ENCODE measurements around the gene CEMP1. TPM values are rescaled to one million over a fixed set of nuclear protein-coding genes. Genes with fewer than 3 reads are reported as not detected.
A peak's percentile ranks its signal among the peaks of the same experiment; 100 is the strongest.

CEMP1 gene
- total and polyA plus RNA-seq, 9 donors = 0.04 to 3.2 (median 1.3) TPM

GRCh38 chr16:2529961-2530628, 1.1 kb downstream of the CEMP1 start:
- no peak for DNase-seq
- 83% methylated on average over 13 of the region's 15 CpGs for WGBS (ENCODE audit: insufficient coverage)
- peaks cover 40% of the 10 kb centered on the region for H3K36me3 ChIP-seq (ENCODE audit: control insufficient read depth, insufficient read depth, low read length)

GRCh38 chr16:2529061-2529931, 1.9 kb downstream of the CEMP1 start:
- WGBS (ENCODE audit: insufficient coverage) = 83% methylated on average over 29 of the region's 32 CpGs
- DNase-seq = no peak
- Histone ChIP-seq H3K27me3 (ENCODE audit: control insufficient read depth, insufficient read depth, low read length) (no peaks in the 10 kb centered on the region), H3K36me3 (ENCODE audit: control insufficient read depth, insufficient read depth, low read length) (peaks cover 48% of the 10 kb centered on the region), H3K4me3 (ENCODE audit: low read length) (no peak overlapping the region), H3K9me3 (replicated peaks; ENCODE audit: control insufficient read depth, low read depth, low read length) (no peaks in the 10 kb centered on the region), H3K4me1 (ENCODE audit: control insufficient read depth, insufficient read depth, low read length) (peaks cover 19% of the 10 kb centered on the region), H3K27ac (ENCODE audit: low read length) (no peak overlapping the region)

More at GRCh38 chr16:2529961-2530628, 1.1 kb downstream of the CEMP1 start:
- no peak overlapping the region for H3K27ac ChIP-seq (ENCODE audit: low read length)
- H3K27me3 ChIP-seq (ENCODE audit: control insufficient read depth, insufficient read depth, low read length) = no peaks in the 10 kb centered on the region
- H3K4me1 ChIP-seq (ENCODE audit: control insufficient read depth, insufficient read depth, low read length) = peaks cover 19% of the 10 kb centered on the region
- no peak overlapping the region for H3K4me3 ChIP-seq (ENCODE audit: low read length)
- no peaks in the 10 kb centered on the region for H3K9me3 ChIP-seq (replicated peaks; ENCODE audit: control insufficient read depth, low read depth, low read length)

- Histone ChIP-seq H3K36me3 (ENCODE audit: control insufficient read depth, insufficient read depth, low read length) (peaks cover 57% of the 10 kb centered on the region), H3K9me3 (replicated peaks; ENCODE audit: control insufficient read depth, low read depth, low read length) (no peaks in the 10 kb centered on the region), H3K27ac (ENCODE audit: low read length) (no peak overlapping the region), H3K4me3 (ENCODE audit: low read length) (no peak overlapping the region), H3K4me1 (ENCODE audit: control insufficient read depth, insufficient read depth, low read length) (peaks cover 19% of the 10 kb centered on the region), H3K27me3 (ENCODE audit: control insufficient read depth, insufficient read depth, low read length) (no peaks in the 10 kb centered on the region)
- no peak for DNase-seq
- 93% methylated on average over 36 of the region's 36 CpGs for WGBS (ENCODE audit: insufficient coverage)
Measured at GRCh38 chr16:2528161-2529060, 2.8 kb downstream of the CEMP1 start.

GRCh38 chr16:2527784-2528100, 3.5 kb downstream of the CEMP1 start:
- H3K36me3 ChIP-seq (ENCODE audit: control insufficient read depth, insufficient read depth, low read length) = peaks cover 63% of the 10 kb centered on the region
- no peak overlapping the region for H3K4me3 ChIP-seq (ENCODE audit: low read length)
- H3K4me1 ChIP-seq (ENCODE audit: control insufficient read depth, insufficient read depth, low read length) = peaks cover 14% of the 10 kb centered on the region
- WGBS (ENCODE audit: insufficient coverage) = 95% methylated on average over 17 of the region's 24 CpGs
- H3K9me3 ChIP-seq (replicated peaks; ENCODE audit: control insufficient read depth, low read depth, low read length) = no peaks in the 10 kb centered on the region
- DNase-seq = no peak
- no peak overlapping the region for H3K27ac ChIP-seq (ENCODE audit: low read length)
- H3K27me3 ChIP-seq (ENCODE audit: control insufficient read depth, insufficient read depth, low read length) = no peaks in the 10 kb centered on the region

- no peaks in the 10 kb centered on the region for H3K27me3 ChIP-seq (ENCODE audit: control insufficient read depth, insufficient read depth, low read length)
- no peak overlapping the region for H3K27ac ChIP-seq (ENCODE audit: low read length)
- 83% methylated on average over 8 of the region's 12 CpGs for WGBS (ENCODE audit: insufficient coverage)
- no peaks in the 10 kb centered on the region for H3K9me3 ChIP-seq (replicated peaks; ENCODE audit: control insufficient read depth, low read depth, low read length)
- peaks cover 10% of the 10 kb centered on the region for H3K4me1 ChIP-seq (ENCODE audit: control insufficient read depth, insufficient read depth, low read length)
- H3K36me3 ChIP-seq (ENCODE audit: control insufficient read depth, insufficient read depth, low read length) = peaks cover 63% of the 10 kb centered on the region
- H3K4me3 ChIP-seq (ENCODE audit: low read length) = no peak overlapping the region
- no peak for DNase-seq
Measured at GRCh38 chr16:2527071-2527783, 4.0 kb downstream of the CEMP1 start.

- 89% methylated on average over 8 of the region's 8 CpGs for WGBS (ENCODE audit: insufficient coverage)
- Histone ChIP-seq H3K9me3 (replicated peaks; ENCODE audit: control insufficient read depth, low read depth, low read length) (no peaks in the 10 kb centered on the region), H3K36me3 (ENCODE audit: control insufficient read depth, insufficient read depth, low read length) (peaks cover 65% of the 10 kb centered on the region), H3K4me1 (ENCODE audit: control insufficient read depth, insufficient read depth, low read length) (peaks cover 7% of the 10 kb centered on the region), H3K4me3 (ENCODE audit: low read length) (no peak overlapping the region), H3K27ac (ENCODE audit: low read length) (no peak overlapping the region), H3K27me3 (ENCODE audit: control insufficient read depth, insufficient read depth, low read length) (no peaks in the 10 kb centered on the region)
- no peak for DNase-seq
Measured at GRCh38 chr16:2526135-2526534, 5.1 kb downstream of the CEMP1 start.

GRCh38 chr16:2524339-2524938, 6.8 kb downstream of the CEMP1 start:
- Histone ChIP-seq H3K27ac (ENCODE audit: low read length) (no peak overlapping the region), H3K9me3 (replicated peaks; ENCODE audit: control insufficient read depth, low read depth, low read length) (no peaks in the 10 kb centered on the region), H3K27me3 (ENCODE audit: control insufficient read depth, insufficient read depth, low read length) (no peaks in the 10 kb centered on the region), H3K4me3 (ENCODE audit: low read length) (no peak overlapping the region), H3K4me1 (ENCODE audit: control insufficient read depth, insufficient read depth, low read length) (peaks cover 14% of the 10 kb centered on the region), H3K36me3 (ENCODE audit: control insufficient read depth, insufficient read depth, low read length) (peaks cover 63% of the 10 kb centered on the region)
- DNase-seq = no peak
- 93% methylated on average over 7 of the region's 9 CpGs for WGBS (ENCODE audit: insufficient coverage)

DNA sequence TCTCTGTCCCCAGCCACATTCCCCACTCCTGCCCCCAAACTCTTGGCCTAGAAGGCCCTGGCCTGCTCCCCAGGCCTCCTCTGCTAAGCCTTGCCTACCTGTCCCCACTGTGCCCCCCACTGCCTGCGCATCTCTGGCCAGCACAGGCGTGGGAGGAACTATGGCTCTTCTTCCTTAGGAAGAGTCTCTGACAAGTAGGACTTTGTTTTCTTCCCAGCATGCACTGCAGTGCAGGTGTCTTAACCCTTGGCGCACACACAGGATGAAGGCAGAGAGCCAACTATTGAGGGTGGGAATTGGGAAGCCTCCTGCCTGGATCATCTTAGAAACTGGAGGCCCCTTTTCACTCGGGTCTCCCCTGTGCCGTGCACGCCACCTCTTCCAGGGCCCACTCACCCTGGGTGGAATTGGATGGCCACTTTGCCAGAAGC, 7.4 kb downstream of the CEMP1 start:
- peaks cover 62% of the 10 kb centered on the region for H3K36me3 ChIP-seq (ENCODE audit: control insufficient read depth, insufficient read depth, low read length)
- WGBS (ENCODE audit: insufficient coverage) = 92% methylated on average over 6 of the region's 6 CpGs

DNA sequence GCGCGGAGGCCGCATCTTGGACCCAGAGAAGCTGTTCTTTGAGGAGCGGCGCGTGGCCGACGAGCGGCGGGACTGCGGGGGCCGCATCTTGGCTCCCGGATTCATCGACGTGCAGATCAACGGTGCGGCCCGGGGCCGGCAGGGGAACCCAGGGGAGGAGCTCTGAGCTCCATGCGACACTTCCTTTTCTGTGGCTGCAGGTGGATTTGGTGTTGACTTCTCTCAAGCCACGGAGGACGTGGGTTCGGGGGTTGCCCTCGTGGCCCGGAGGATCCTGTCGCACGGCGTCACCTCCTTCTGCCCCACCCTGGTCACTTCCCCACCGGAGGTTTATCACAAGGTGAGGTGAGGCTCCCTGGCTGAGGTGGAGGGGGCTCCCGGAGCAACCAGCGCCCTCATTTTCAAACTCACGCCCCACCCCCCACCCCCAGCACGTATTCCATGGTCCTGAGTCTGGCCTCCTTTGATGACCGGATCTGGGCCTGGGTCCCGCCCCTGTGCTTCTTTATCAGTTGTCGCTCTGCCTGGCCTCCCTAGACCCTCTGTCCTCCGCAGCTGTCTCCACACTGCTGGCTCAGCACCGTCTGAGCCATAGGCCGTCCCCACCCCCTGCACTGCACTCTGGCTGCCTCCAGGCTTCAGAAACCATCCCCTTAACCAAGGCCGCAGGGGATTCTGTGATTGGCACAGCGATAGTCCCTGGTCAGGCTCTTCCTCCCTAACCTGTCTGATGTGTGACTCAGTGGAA, 10.2 kb downstream of the CEMP1 start:
- Histone ChIP-seq H3K27ac (ENCODE audit: low read length) (no peak overlapping the region), H3K4me3 (ENCODE audit: low read length) (peak overlapping the region; percentile 57), H3K9me3 (replicated peaks; ENCODE audit: control insufficient read depth, low read depth, low read length) (no peaks in the 10 kb centered on the region), H3K27me3 (ENCODE audit: control insufficient read depth, insufficient read depth, low read length) (no peaks in the 10 kb centered on the region), H3K36me3 (ENCODE audit: control insufficient read depth, insufficient read depth, low read length) (peaks cover 53% of the 10 kb centered on the region), H3K4me1 (ENCODE audit: control insufficient read depth, insufficient read depth, low read length) (peaks cover 43% of the 10 kb centered on the region)
- 16% methylated on average over 28 of the region's 41 CpGs for WGBS (ENCODE audit: insufficient coverage)
- DNase-seq = peak; percentile 31

More for the DNA sequence above, 7.4 kb downstream of the CEMP1 start:
- H3K27ac ChIP-seq (ENCODE audit: low read length) = no peak overlapping the region
- H3K4me1 ChIP-seq (ENCODE audit: control insufficient read depth, insufficient read depth, low read length) = peaks cover 20% of the 10 kb centered on the region
- H3K4me3 ChIP-seq (ENCODE audit: low read length) = no peak overlapping the region
- no peaks in the 10 kb centered on the region for H3K9me3 ChIP-seq (replicated peaks; ENCODE audit: control insufficient read depth, low read depth, low read length)
- no peaks in the 10 kb centered on the region for H3K27me3 ChIP-seq (ENCODE audit: control insufficient read depth, insufficient read depth, low read length)
- DNase-seq = no peak

All from muscle of leg (tissue), 11 donors.